A673 (cell line): ENCODE results near the gene FIBCD1. TPM values are rescaled to one million over a fixed set of nuclear protein-coding genes. Genes with fewer than 3 reads are reported as not detected.

Source experiments
- BruUV-seq: library from RNA; stranded (reverse); fragments of 400-500 nt; replicated peaks from 2 replicates; lab custom pipeline; 2021; lab: Mats Ljungman, UMichigan
- CTCF ChIA-PET: fragments of 300-600 bp; sonication (Branson Sonifier 250); formaldehyde crosslinking; loops from one replicate; lab custom pipeline; 2022; ENCODE audit warnings: antibody characterized with exemption; lab: Charles Lee
- POLR2A ChIA-PET: fragments of 300-600 bp; sonication (Branson Sonifier 250); formaldehyde crosslinking; loops from one replicate; lab custom pipeline; 2022; ENCODE audit warnings: antibody characterized with exemption; ENCODE audit not compliant: low non-redundant PET; lab: Charles Lee
- DNase-seq: peaks from one replicate; pipeline ENCODE4 v3.0.0-alpha.2; 2015; ENCODE audit warnings: low spot score
- H3K27ac ChIP-seq: fragments of 200-600 bp; sonication (generic); 2 replicates; pipeline ENCODE4 v1.5.1; 2016; ENCODE audit warnings: mixed run types, low read depth, mild to moderate bottlenecking, mixed read lengths, antibody characterized with exemption, low read length; ENCODE audit not compliant: poor library complexity, severe bottlenecking
- H3K27me3 ChIP-seq: fragments of 200-600 bp; sonication (generic); replicated peaks from 2 replicates; pipeline ENCODE4 v1.6.1; 2017; ENCODE audit warnings: mixed run types, low read depth, mild to moderate bottlenecking, mixed read lengths, antibody characterized with exemption, low read length; ENCODE audit not compliant: insufficient read depth, poor library complexity
- H3K36me3 ChIP-seq: fragments of 200-600 bp; sonication (generic); 2 replicates; pipeline ENCODE4 v1.6.1; 2016; ENCODE audit warnings: mixed run types, mild to moderate bottlenecking, mixed read lengths, antibody characterized with exemption, low read length; ENCODE audit not compliant: insufficient read depth, poor library complexity, severe bottlenecking
- H3K4me1 ChIP-seq: fragments of 200-600 bp; sonication (generic); 2 replicates; pipeline ENCODE4 v1.6.1; 2017; ENCODE audit warnings: mixed run types, mild to moderate bottlenecking, mixed read lengths, antibody characterized with exemption, low read length; ENCODE audit not compliant: insufficient read depth, poor library complexity, severe bottlenecking
- H3K4me3 ChIP-seq: fragments of 200-600 bp; sonication (generic); 2 replicates; pipeline ENCODE4 v1.5.1; 2016; ENCODE audit warnings: low read depth, mixed run types, mild to moderate bottlenecking, mixed read lengths, low read length; ENCODE audit not compliant: poor library complexity, severe bottlenecking
- H3K9me3 ChIP-seq: fragments of 200-600 bp; sonication (generic); 2 replicates; pipeline ENCODE4 v1.6.1; 2016; ENCODE audit warnings: mixed run types, low read depth, mild to moderate bottlenecking, mixed read lengths, antibody characterized with exemption, low read length; ENCODE audit not compliant: poor library complexity, severe bottlenecking
- EZH2 ChIP-seq: fragments of 200-600 bp; sonication (generic); IDR thresholded peaks from 2 replicates; pipeline ENCODE4 v1.6.1; 2017; ENCODE audit warnings: borderline replicate concordance, low read depth, mild to moderate bottlenecking, mixed read lengths, antibody characterized with exemption, low read length; ENCODE audit not compliant: poor library complexity, severe bottlenecking
- intact Hi-C: fragments of 100-400 bp; cut with micrococcal nuclease; formaldehyde crosslinking; loops from one replicate; pipeline ENCODE4 v1.10.0; 2022; ENCODE audit not compliant: unreplicated experiment
- total RNA-seq: library from RNA; stranded (reverse); gene quantifications from 2 replicates; pipeline ENCODE4 v1.2.3, GENCODE V29; 2021
- TF ChIP-seq, protein P1 (sequence below): fragments of 300-800, 200-600 bp; sonication (generic); conservative IDR thresholded peaks from 2 replicates; pipeline ENCODE4 v1.5.1; 2017; ENCODE audit warnings: low read depth, mild to moderate bottlenecking, antibody characterized with exemption, low read length, moderate library complexity, mixed read lengths

FIBCD1 gene
- total RNA-seq, 1 experiment from 2014 or later = 0.19 TPM

DNA sequence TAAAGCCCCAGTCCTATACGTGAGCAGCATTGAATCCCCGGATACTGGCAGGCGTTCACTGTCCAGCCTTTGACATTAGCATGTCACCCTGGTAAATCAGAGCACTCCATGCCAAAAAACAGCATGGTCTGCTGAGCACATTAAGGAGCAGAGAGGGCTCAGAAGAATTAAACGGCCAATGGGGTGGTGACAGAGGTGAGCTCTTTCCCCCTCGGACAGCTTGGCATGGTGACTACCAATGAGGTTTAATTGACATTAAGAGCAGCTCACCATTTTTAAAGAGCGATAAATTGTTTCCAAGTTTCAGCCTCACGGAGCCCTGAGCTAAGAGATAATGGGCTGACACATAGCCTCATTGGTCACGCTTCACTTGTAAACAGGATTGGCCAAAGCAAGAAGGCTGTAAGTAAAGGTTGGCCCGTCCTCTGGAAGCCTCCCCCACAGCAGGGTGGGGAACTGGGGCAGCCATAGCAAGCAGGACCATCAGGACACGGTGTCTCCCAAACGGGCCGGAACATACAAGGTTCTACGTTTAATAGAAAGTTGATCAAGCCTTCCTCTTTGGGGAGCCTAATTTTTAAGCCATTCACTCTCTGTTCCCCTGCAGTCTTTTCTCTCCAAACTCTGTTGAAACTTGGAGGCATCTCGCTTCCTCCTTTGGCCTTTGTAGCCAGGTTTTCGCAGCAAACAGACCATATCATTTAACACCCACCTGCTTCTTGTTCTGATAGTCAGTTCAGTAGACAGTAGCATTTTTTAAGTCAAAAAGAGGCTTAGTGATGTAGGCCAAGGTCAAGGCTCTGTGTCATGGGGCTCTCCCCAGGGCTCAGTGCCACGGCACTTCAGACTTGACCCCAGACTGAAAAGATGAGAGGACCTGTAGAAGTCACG lies 68.3 kb downstream of the FIBCD1 start:
- TF ChIP-seq, protein P1, sequence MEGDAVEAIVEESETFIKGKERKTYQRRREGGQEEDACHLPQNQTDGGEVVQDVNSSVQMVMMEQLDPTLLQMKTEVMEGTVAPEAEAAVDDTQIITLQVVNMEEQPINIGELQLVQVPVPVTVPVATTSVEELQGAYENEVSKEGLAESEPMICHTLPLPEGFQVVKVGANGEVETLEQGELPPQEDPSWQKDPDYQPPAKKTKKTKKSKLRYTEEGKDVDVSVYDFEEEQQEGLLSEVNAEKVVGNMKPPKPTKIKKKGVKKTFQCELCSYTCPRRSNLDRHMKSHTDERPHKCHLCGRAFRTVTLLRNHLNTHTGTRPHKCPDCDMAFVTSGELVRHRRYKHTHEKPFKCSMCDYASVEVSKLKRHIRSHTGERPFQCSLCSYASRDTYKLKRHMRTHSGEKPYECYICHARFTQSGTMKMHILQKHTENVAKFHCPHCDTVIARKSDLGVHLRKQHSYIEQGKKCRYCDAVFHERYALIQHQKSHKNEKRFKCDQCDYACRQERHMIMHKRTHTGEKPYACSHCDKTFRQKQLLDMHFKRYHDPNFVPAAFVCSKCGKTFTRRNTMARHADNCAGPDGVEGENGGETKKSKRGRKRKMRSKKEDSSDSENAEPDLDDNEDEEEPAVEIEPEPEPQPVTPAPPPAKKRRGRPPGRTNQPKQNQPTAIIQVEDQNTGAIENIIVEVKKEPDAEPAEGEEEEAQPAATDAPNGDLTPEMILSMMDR = no peak
- no peak for TF ChIP-seq EZH2
- Histone ChIP-seq H3K36me3 (peaks cover 55% of the 10 kb centered on the region), H3K4me3 (no peak overlapping the region), H3K9me3 (no peaks in the 10 kb centered on the region), H3K27ac (no peak overlapping the region), H3K27me3 (no peaks in the 10 kb centered on the region), H3K4me1 (peaks cover 23% of the 10 kb centered on the region)
- CTCF ChIA-PET = interaction anchor here (0.8 to 2.0 kb wide), 2 partner anchors 69 to 176 kb away, joined by 3 to 6 read pairs; no protein-coding TSS in a partner anchor
- DNase-seq = peak; percentile 48
- POLR2A ChIA-PET = no interaction called here
- intact Hi-C loops = loop anchor here (2.0 kb wide), 1 partner anchor 128 kb away; no protein-coding TSS in a partner anchor
- BruUV-seq = no TSS peak

DNA sequence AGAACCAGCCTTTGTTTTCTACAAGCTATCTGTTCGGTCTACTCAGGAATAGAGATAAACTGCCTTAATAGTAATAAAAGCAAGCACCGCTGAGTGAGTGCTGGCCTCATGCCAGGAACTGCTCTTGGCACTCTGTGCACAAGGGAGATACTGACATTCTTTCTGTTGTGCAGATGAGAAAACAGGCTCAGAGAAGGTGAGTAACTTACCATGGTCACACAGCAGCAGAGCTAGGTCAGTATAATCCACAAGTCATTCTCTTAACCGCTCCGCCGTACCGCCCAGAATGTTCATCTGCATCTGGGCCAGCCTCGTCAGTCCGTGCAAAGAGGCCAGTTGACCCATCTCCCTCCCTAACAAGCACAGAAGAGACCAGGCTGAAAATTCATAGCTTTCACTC lies 69.8 kb downstream of the FIBCD1 start:
- no peak for TF ChIP-seq EZH2
- TF ChIP-seq, protein P1 = no peak
- intact Hi-C loops = no loop called here
- H3K4me3 ChIP-seq = no peak overlapping the region
- H3K27me3 ChIP-seq = no peaks in the 10 kb centered on the region
- DNase-seq = peak; percentile 70
- peak overlapping the region; percentile 7 for H3K27ac ChIP-seq
- no TSS peak for BruUV-seq
- no peaks in the 10 kb centered on the region for H3K9me3 ChIP-seq
- CTCF ChIA-PET = interaction anchor here (0.6 to 2.0 kb wide), 3 partner anchors 129 to 177 kb away, joined by 3 to 6 read pairs (median 3); no protein-coding TSS in a partner anchor
- H3K4me1 ChIP-seq = peaks cover 23% of the 10 kb centered on the region
- POLR2A ChIA-PET = no interaction called here
- peaks cover 51% of the 10 kb centered on the region for H3K36me3 ChIP-seq

DNA sequence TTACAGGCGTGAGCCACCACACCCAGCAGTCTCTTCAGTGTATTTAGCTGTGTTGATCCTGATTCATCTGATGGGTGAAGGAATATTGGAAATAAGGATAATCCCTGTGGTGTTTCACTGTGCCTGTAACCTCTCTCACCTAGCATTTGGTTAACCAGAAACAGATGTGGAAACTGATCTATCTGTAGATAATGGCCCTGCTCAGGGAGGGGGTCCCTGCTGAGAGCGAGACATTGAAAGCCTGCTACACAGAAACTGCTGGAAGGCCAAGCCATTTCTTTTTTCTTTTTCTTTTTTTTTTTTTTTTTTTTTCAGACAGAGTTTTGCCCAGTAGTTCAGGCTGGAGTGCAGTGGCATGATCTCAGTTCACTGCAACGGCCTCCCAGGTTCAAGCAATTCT lies 70.8 kb downstream of the FIBCD1 start:
- H3K27me3 ChIP-seq = no peaks in the 10 kb centered on the region
- ChIA-PET CTCF (interaction anchor here (0.6 kb wide), 1 partner anchor 498 kb away, joined by 4 read pairs; no protein-coding TSS in a partner anchor), POLR2A (interaction anchor here (0.7 kb wide), 1 partner anchor 75 kb away, joined by 12 read pairs; no protein-coding TSS in a partner anchor)
- BruUV-seq = no TSS peak
- no peak for TF ChIP-seq EZH2
- TF ChIP-seq, protein P1 = no peak
- H3K4me1 ChIP-seq = peaks cover 23% of the 10 kb centered on the region
- H3K36me3 ChIP-seq = peaks cover 50% of the 10 kb centered on the region
- H3K9me3 ChIP-seq = no peaks in the 10 kb centered on the region
- no peak overlapping the region for H3K27ac ChIP-seq
- intact Hi-C loops = no loop called here
- H3K4me3 ChIP-seq = no peak overlapping the region
- DNase-seq = peak; percentile 55
